Lung (tissue), 16 donors: ENCODE results near the gene CBLN4. TPM values are rescaled to one million over a fixed set of nuclear protein-coding genes. Genes with fewer than 3 reads are reported as not detected.
A peak's percentile ranks its signal among the peaks of the same experiment; 100 is the strongest.

Experiments
- ATAC-seq: fragments of 200-7000 bp; cut with Tn5 transposase; one replicate; pipeline ENCODE4 v1.9.1; 2020; ENCODE audit warnings: moderate number of reproducible peaks; ENCODE audit not compliant: insufficient read depth, low FRiP score
- DNase-seq, 3 donors: peaks; one replicate each; pipeline ENCODE4 v3.0.0-alpha.2; 2013 to 2017
- H3K27ac ChIP-seq, 2 donors: one replicate each; pipeline ENCODE4 v1.5.1; 2013; ENCODE audit warnings: mild to moderate bottlenecking in 2 of 2, moderate library complexity in 2 of 2, control low read depth in 1 of 2, inconsistent platforms in 1 of 2, low read depth in 1 of 2, low read length in 1 of 2
- H3K27me3 ChIP-seq, 3 donors: one replicate each; pipeline ENCODE4 v1.5.1; 2013; ENCODE audit warnings: low read length in 2 of 3; ENCODE audit not compliant: control insufficient read depth in 3 of 3, insufficient read depth in 3 of 3
- H3K36me3 ChIP-seq, 4 donors: one replicate each; pipeline ENCODE4 v1.5.1; 2013; ENCODE audit warnings: low read length in 4 of 4, mild to moderate bottlenecking in 1 of 4, moderate library complexity in 1 of 4; ENCODE audit not compliant: control insufficient read depth in 4 of 4, insufficient read depth in 4 of 4
- H3K4me1 ChIP-seq, 5 donors: one replicate each; pipeline ENCODE4 v1.5.1; 2013; ENCODE audit warnings: low read length in 5 of 5, mild to moderate bottlenecking in 2 of 5, moderate library complexity in 1 of 5; ENCODE audit not compliant: control insufficient read depth in 5 of 5, insufficient read depth in 5 of 5
- H3K4me3 ChIP-seq: one replicate; pipeline ENCODE4 v1.5.1; 2013; ENCODE audit warnings: mild to moderate bottlenecking, control low read depth, moderate library complexity
- H3K9ac ChIP-seq, 2 donors: one replicate each; pipeline ENCODE4 v1.5.1; 2013; ENCODE audit warnings: low read length in 2 of 2, control low read depth in 1 of 2; ENCODE audit not compliant: insufficient read depth in 1 of 2
- H3K9me3 ChIP-seq, 4 donors: one replicate each; pipeline ENCODE4 v1.5.1; 2013; ENCODE audit warnings: low read length in 3 of 4, mild to moderate bottlenecking in 1 of 4, moderate library complexity in 1 of 4; ENCODE audit not compliant: control insufficient read depth in 4 of 4, insufficient read depth in 3 of 4
- CTCF ChIP-seq: IDR thresholded peaks from 2 replicates; pipeline ENCODE4 v1.5.1; 2012; ENCODE audit warnings: mild to moderate bottlenecking; ENCODE audit errors: control extremely low read depth, extremely low read depth
- WGBS, 2 donors: extraction: QIAGEN DNeasy Blood & Tissue Kit; methylation state at CpG; one replicate each; pipeline ENCODE4 v1.1.7; 2013; 5-methylcytosine and 5-hydroxymethylcytosine counted together
- long read RNA-seq, 5 donors: transcript quantifications; one replicate each; lab custom pipeline, GENCODE V29; 2026
- polyA plus RNA-seq, 2 donors: library from polyadenylated mRNA; stranded (reverse); fragments of 200-250 nt; gene quantifications; one replicate each; pipeline ENCODE4 v1.2.1, GENCODE V29; 2013
- total RNA-seq, 2 donors: library from RNA; depleted of rRNA in 1 of 2; stranded (reverse); fragments of >200 nt in 1 of 2; gene quantifications; one replicate each; pipeline ENCODE4 v1.2.1, GENCODE V29; 2014 to 2021
- donor health status: control.
- donor health status: control.
- donor health status: Bipolar disorder and iron deficiency.
- donor health status: healthy.
- donor health status: DM: yes; HTN: yes; CAD: no.

The CBLN4 gene
- under 1 TPM; 0.09 to 0.15 TPM for total RNA-seq
- under 1 TPM; 0.05 to 0.10 TPM for polyA plus RNA-seq
- long read RNA-seq, donor 1: 0 reads
- long read RNA-seq, donor 2: 0 reads
- long read RNA-seq, donor 3: 0 reads
- long read RNA-seq, donor 4: 0 reads
- long read RNA-seq, donor 5: 0 reads

GRCh38 chr20:56005389-56005715 lies at the start of gene CBLN4:
Gene CBLN4 (minus strand): TSS chr20:56005519. CDS start chr20:56004171, 1,348 bp downstream.
- Histone ChIP-seq H3K4me1 (peaks cover 0 to 26% (median 6%) of the 10 kb centered on the region in 5 donors), H3K9me3 (peaks cover 0 to 16% (median 0%) of the 10 kb centered on the region in 4 donors), H3K27me3 (peaks cover 16 to 72% (median 66%) of the 10 kb centered on the region in 3 donors), H3K9ac (no peak within 1 kb of the TSS), H3K36me3 (no peaks in the 10 kb centered on the region), H3K27ac (no peak within 1 kb of the TSS), H3K4me3 (no peak within 1 kb of the TSS)
- DNase-seq (peak in 1 of 3 donors; percentile 23), ATAC-seq (no peak)
- TF ChIP-seq CTCF: no peak
- WGBS, 2 donors: 4 to 6% methylated on average over 28 to 29 of the region's 29 CpGs

GRCh38 chr20:56043227-56043626 lies 37.9 kb upstream of the CBLN4 start:
- H3K9me3 ChIP-seq: no peaks in the 10 kb centered on the region
- no peak for ATAC-seq
- no peaks in the 10 kb centered on the region for H3K4me1 ChIP-seq
- WGBS, 2 donors: 82 to 94% methylated on average over 6 of the region's 6 CpGs
- H3K36me3 ChIP-seq: no peaks in the 10 kb centered on the region
- no peak for TF ChIP-seq CTCF
- no peak overlapping the region for H3K4me3 ChIP-seq
- peaks cover 0 to 8% (median 2%) of the 10 kb centered on the region in 3 donors for H3K27me3 ChIP-seq
- no peak overlapping the region for H3K27ac ChIP-seq
- DNase-seq: no peak
- H3K9ac ChIP-seq: no peak overlapping the region

GRCh38 chr20:56032251-56032650 lies 26.9 kb upstream of the CBLN4 start:
- Histone ChIP-seq H3K36me3 (no peaks in the 10 kb centered on the region), H3K27ac (no peak overlapping the region), H3K4me1 (no peaks in the 10 kb centered on the region), H3K9ac (no peak overlapping the region), H3K4me3 (no peak overlapping the region), H3K9me3 (peaks cover 2 to 26% (median 5%) of the 10 kb centered on the region in 4 donors), H3K27me3 (no peaks in the 10 kb centered on the region)
- TF ChIP-seq CTCF: no peak
- 62 to 64% methylated on average over 3 of the region's 3 CpGs for WGBS, 2 donors
- ATAC-seq: no peak
- peak in 1 of 3 donors; percentile 1 for DNase-seq

GRCh38 chr20:56018716-56019115 lies 13.4 kb upstream of the CBLN4 start:
- H3K36me3 ChIP-seq: no peaks in the 10 kb centered on the region
- 58 to 68% methylated on average over 2 of the region's 2 CpGs for WGBS, 2 donors
- TF ChIP-seq CTCF: no peak

More at GRCh38 chr20:56018716-56019115, 13.4 kb upstream of the CBLN4 start:
- H3K9ac ChIP-seq: no peak overlapping the region
- no peak overlapping the region for H3K27ac ChIP-seq
- H3K4me1 ChIP-seq: no peaks in the 10 kb centered on the region
- peak in 1 of 3 donors; percentile 6 for DNase-seq
- H3K27me3 ChIP-seq: peaks cover 0 to 16% (median 4%) of the 10 kb centered on the region in 3 donors
- no peak overlapping the region for H3K4me3 ChIP-seq
- peaks cover 0 to 2% (median 0%) of the 10 kb centered on the region in 4 donors for H3K9me3 ChIP-seq
- no peak for ATAC-seq
